Liver (tissue), 9 donors: ENCODE results near the gene PRXL2A. TPM values are rescaled to one million over a fixed set of nuclear protein-coding genes. Genes with fewer than 3 reads are reported as not detected.

Experiments
- DNase-seq: peaks from one replicate; pipeline ENCODE4 v3.0.0-alpha.2; 2017; ENCODE audit warnings: low spot score
- H3K27ac ChIP-seq, 2 donors: one replicate each; pipeline ENCODE4 v1.7.0; 2013; ENCODE audit warnings: inconsistent platforms in 2 of 2, low read length in 2 of 2, control low read depth in 1 of 2, low read depth in 1 of 2, mild to moderate bottlenecking in 1 of 2
- H3K27me3 ChIP-seq, 4 donors: one replicate each; pipeline versions ENCODE4 v1.6.1 to v1.7.0; 2013; ENCODE audit warnings: low read length in 3 of 4, inconsistent platforms in 1 of 4, mild to moderate bottlenecking in 1 of 4, moderate library complexity in 1 of 4; ENCODE audit not compliant: control insufficient read depth in 4 of 4, insufficient read depth in 4 of 4
- H3K36me3 ChIP-seq, 4 donors: one replicate each; pipeline versions ENCODE4 v1.6.1 to v1.7.0; 2013; ENCODE audit warnings: low read length in 3 of 4, mild to moderate bottlenecking in 3 of 4, low read depth in 1 of 4, moderate library complexity in 1 of 4; ENCODE audit not compliant: control insufficient read depth in 4 of 4, insufficient read depth in 3 of 4
- H3K4me1 ChIP-seq, 4 donors: one replicate each; pipeline versions ENCODE4 v1.6.1 to v1.7.0; 2013; ENCODE audit warnings: low read length in 3 of 4, mild to moderate bottlenecking in 3 of 4, moderate library complexity in 1 of 4; ENCODE audit not compliant: control insufficient read depth in 4 of 4, insufficient read depth in 4 of 4
- H3K4me3 ChIP-seq, 3 donors: one replicate each; pipeline versions ENCODE4 v1.6.1 to v1.7.0; 2013; ENCODE audit warnings: low read length in 3 of 3, control low read depth in 1 of 3, low read depth in 1 of 3, mild to moderate bottlenecking in 1 of 3
- H3K9ac ChIP-seq, 2 donors: one replicate each; pipeline ENCODE4 v1.7.0; 2013; ENCODE audit warnings: low read length in 2 of 2, mild to moderate bottlenecking in 2 of 2, moderate library complexity in 2 of 2, control low read depth in 1 of 2, low read depth in 1 of 2
- H3K9me3 ChIP-seq, 4 donors: one replicate each; pipeline versions ENCODE4 v1.6.1 to v1.7.0; 2013; ENCODE audit warnings: low read length in 3 of 4; ENCODE audit not compliant: control insufficient read depth in 4 of 4
- ATF3 ChIP-seq: IDR thresholded peaks from 2 replicates; pipeline ENCODE4 v1.6.1; 2016; ENCODE audit warnings: antibody characterized with exemption
- FOXA1 ChIP-seq: IDR thresholded peaks from 2 replicates; pipeline ENCODE4 v1.6.1; 2016; ENCODE audit warnings: antibody characterized with exemption
- GABPA ChIP-seq, 2 donors: IDR thresholded peaks in 1 of 2; conservative IDR thresholded peaks in 1 of 2; 2 replicates each; pipeline ENCODE4 v1.6.1; 2016; ENCODE audit warnings: antibody characterized with exemption in 2 of 2, mild to moderate bottlenecking in 1 of 2, moderate library complexity in 1 of 2
- HNF4A ChIP-seq, 2 donors: conservative IDR thresholded peaks; 2 replicates each; pipeline ENCODE4 v1.6.1; 2016; ENCODE audit warnings: antibody characterized with exemption in 2 of 2, mild to moderate bottlenecking in 2 of 2
- HNF4G ChIP-seq: IDR thresholded peaks from 2 replicates; pipeline ENCODE4 v1.6.1; 2016; ENCODE audit warnings: antibody characterized with exemption
- NR2F2 ChIP-seq: IDR thresholded peaks from 2 replicates; pipeline ENCODE4 v1.6.1; 2016; ENCODE audit warnings: antibody characterized with exemption
- REST ChIP-seq: IDR thresholded peaks from 2 replicates; pipeline ENCODE4 v1.6.1; 2016; ENCODE audit warnings: antibody characterized with exemption, mild to moderate bottlenecking
- RXRA ChIP-seq, 2 donors: IDR thresholded peaks; 2 replicates each; pipeline ENCODE4 v1.6.1; 2017 to 2018; ENCODE audit warnings: antibody characterized with exemption in 2 of 2, mild to moderate bottlenecking in 1 of 2
- SP1 ChIP-seq: IDR thresholded peaks from 2 replicates; pipeline ENCODE4 v1.6.1; 2018; ENCODE audit warnings: antibody characterized with exemption, mild to moderate bottlenecking
- YY1 ChIP-seq: IDR thresholded peaks from 2 replicates; pipeline ENCODE4 v1.6.1; 2016; ENCODE audit warnings: antibody characterized with exemption, mild to moderate bottlenecking
- ZBTB33 ChIP-seq: IDR thresholded peaks from 2 replicates; pipeline ENCODE4 v1.6.1; 2016; ENCODE audit warnings: antibody characterized with exemption
- WGBS: extraction: QIAGEN DNeasy Blood & Tissue Kit; methylation state at CpG from one replicate; pipeline ENCODE4 v1.1.7; 2013; 5-methylcytosine and 5-hydroxymethylcytosine counted together
- polyA plus RNA-seq, 2 donors: library from polyadenylated mRNA; stranded (reverse) in 1 of 2; unstranded in 1 of 2; fragments of 200-250 nt in 1 of 2; fragments of >200 nt in 1 of 2; fragmentation: Nextera tagmentation in 1 of 2; extraction: Ambion mirVana in 1 of 2; gene quantifications; one replicate each; pipeline versions ENCODE4 v1.2.1 to v1.2.3, GENCODE V29; 2013 to 2015
- total RNA-seq, 2 donors: library from RNA; depleted of rRNA; stranded (reverse); fragments of >200 nt; gene quantifications; one replicate each; pipeline ENCODE4 v1.2.3, GENCODE V29; 2014
- TF ChIP-seq, protein P1 (sequence below): IDR thresholded peaks from 2 replicates; pipeline ENCODE4 v1.6.1; 2016; ENCODE audit warnings: antibody characterized with exemption
- donor health status: healthy.
- donor health status: healthy.
- donor health status: healthy.
- donor health status: healthy.
- donor health status: healthy.

The PRXL2A gene
- total and polyA plus RNA-seq, 4 donors: 48.5 to 87.4 (median 54.1) TPM

- Histone ChIP-seq H3K36me3 (no peaks in the 10 kb centered on the region), H3K9me3 (no peaks in the 10 kb centered on the region), H3K27ac (peak overlapping the region; percentile 25 to 70), H3K4me3 (no peak overlapping the region), H3K4me1 (peaks cover 25 to 82% (median 65%) of the 10 kb centered on the region in 4 donors), H3K9ac (no peak overlapping the region), H3K27me3 (no peaks in the 10 kb centered on the region)
- no peak for DNase-seq
- WGBS: 48% methylated on average over 5 of the region's 5 CpGs
- no peak for TF ChIP-seq ATF3
- TF ChIP-seq NR2F2: no peak
- TF ChIP-seq GABPA (IDR thresholded peaks at IDR 0.05 in 1 of 2, conservative IDR thresholded peaks at IDR 0.05 in 1 of 2): no peak
- TF ChIP-seq ZBTB33: no peak
- TF ChIP-seq REST: no peak
- TF ChIP-seq SP1: no peak
Measured at GRCh38 chr10:80410578-80411145, 2.3 kb downstream of the PRXL2A start.

DNA sequence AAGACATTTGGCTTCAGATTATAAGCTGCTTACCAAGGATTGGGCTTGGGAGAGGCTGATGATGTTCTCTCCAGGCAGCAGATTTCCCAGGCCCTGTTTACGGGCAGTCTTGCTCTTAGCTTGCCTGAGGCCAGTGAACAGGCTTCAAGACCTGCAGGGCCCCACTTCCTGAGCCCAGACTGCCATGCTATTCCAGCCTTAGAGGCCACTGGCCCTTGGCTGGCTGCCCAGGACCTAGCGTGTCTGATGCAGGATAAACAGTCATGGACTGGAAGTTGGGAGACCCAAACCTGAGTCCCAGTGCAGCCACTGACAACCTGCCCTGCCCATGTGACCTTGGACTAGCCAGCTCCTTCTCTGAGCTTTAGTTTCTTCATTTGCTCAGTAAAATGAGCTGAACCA lies 2.9 kb downstream of the PRXL2A start:
- 39% methylated on average over 2 of the region's 2 CpGs for WGBS
- H3K9me3 ChIP-seq: no peaks in the 10 kb centered on the region
- DNase-seq: peak; percentile 59
- H3K4me1 ChIP-seq: peaks cover 25 to 85% (median 65%) of the 10 kb centered on the region in 4 donors
- H3K27me3 ChIP-seq: no peaks in the 10 kb centered on the region
- H3K36me3 ChIP-seq: no peaks in the 10 kb centered on the region
- no peak overlapping the region for H3K9ac ChIP-seq
- H3K4me3 ChIP-seq: no peak overlapping the region
- TF ChIP-seq YY1 (no peak), REST (no peak), NR2F2 (no peak), RXRA (IDR thresholded peaks at IDR 0.05) (peak in 1 of 2 donors; percentile 16), SP1 (peak; percentile 18), HNF4G (no peak), FOXA1 (no peak), HNF4A (conservative IDR thresholded peaks at IDR 0.05) (peak; percentile 10)
- TF ChIP-seq, protein P1, sequence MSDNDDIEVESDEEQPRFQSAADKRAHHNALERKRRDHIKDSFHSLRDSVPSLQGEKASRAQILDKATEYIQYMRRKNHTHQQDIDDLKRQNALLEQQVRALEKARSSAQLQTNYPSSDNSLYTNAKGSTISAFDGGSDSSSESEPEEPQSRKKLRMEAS: no peak
- peak overlapping the region in 1 of 2 donors; percentile 70 for H3K27ac ChIP-seq
